HCT116 (cell line): Measurements from ENCODE around the gene GREM2. TPM values are rescaled to one million over a fixed set of nuclear protein-coding genes. Genes with fewer than 3 reads are reported as not detected.

Experiments
- ATAC-seq: fragments of 200-7000 bp; cut with Tn5 transposase; 2 replicates; pipeline ENCODE4 v1.9.1; 2020; ENCODE audit warnings: mild to moderate bottlenecking, moderate library complexity
- BruUV-seq: library from RNA; stranded (reverse); fragments of 400-500 nt; replicated peaks from 2 replicates; lab custom pipeline; 2021; lab: Mats Ljungman, UMichigan
- CTCF ChIA-PET: fragments of 300-600 bp; sonication (Branson Sonifier 250); formaldehyde crosslinking; loops from one replicate; lab custom pipeline; 2021; ENCODE audit warnings: antibody characterized with exemption; lab: Charles Lee
- POLR2A ChIA-PET: fragments of 300-600, 350-600 bp; sonication (Branson Sonifier 250); formaldehyde crosslinking; loops from one replicate; lab custom pipeline; 2021; ENCODE audit warnings: antibody characterized with exemption; lab: Charles Lee
- RAD21 ChIA-PET, 2 experiments: fragments of 300-600 bp; sonication (Branson Sonifier 250); formaldehyde crosslinking; loops; one replicate each; lab custom pipeline; 2023; ENCODE audit warnings: low total read pairs in 2 of 2; ENCODE audit not compliant: uncharacterized antibody in 2 of 2, unreplicated experiment in 2 of 2, low non-redundant PET in 1 of 2; lab: Charles Lee
- DNase-seq: peaks from one replicate; pipeline ENCODE4 v3.0.0-alpha.2; 2010; ENCODE audit warnings: low read depth, low spot score
- H2AFZ ChIP-seq: fragments of 200-600 bp; shearing (Covaris generic), sonication (generic); 2 replicates; pipeline ENCODE4 v1.6.1; 2017; ENCODE audit warnings: low read depth, mixed run types, mixed read lengths, antibody characterized with exemption, low read length; ENCODE audit not compliant: poor library complexity, severe bottlenecking
- H3K27ac ChIP-seq: 2 replicates; pipeline ENCODE4 v1.5.1; 2012; ENCODE audit warnings: low read depth, low read length
- H3K27me3 ChIP-seq: fragments of 200-600 bp; sonication (generic); 2 replicates; pipeline ENCODE4 v1.6.1; 2016; ENCODE audit warnings: mixed run types, low read length, mixed read lengths; ENCODE audit not compliant: insufficient read depth
- H3K36me3 ChIP-seq, 2 experiments: fragments of 200-500 bp in 1 of 2; fragments of 200-600 bp in 1 of 2; sonication (Bioruptor generic) in 1 of 2; sonication (generic) in 1 of 2; 2 replicates each; pipeline versions ENCODE4 v1.5.1 to v1.6.1; 2014 to 2016; ENCODE audit warnings: low read length in 2 of 2, inconsistent platforms in 1 of 2, mixed read lengths in 1 of 2, mixed run types in 1 of 2; ENCODE audit not compliant: insufficient read depth in 2 of 2, control insufficient read depth in 1 of 2
- H3K4me1 ChIP-seq, 2 experiments: fragments of 200-600 bp in 1 of 2; sonication (generic) in 1 of 2; 2 replicates each; pipeline versions ENCODE4 v1.5.1 to v1.6.1; 2012 to 2017; ENCODE audit warnings: low read length in 2 of 2, inconsistent platforms in 1 of 2, mild to moderate bottlenecking in 1 of 2, mixed read lengths in 1 of 2, mixed run types in 1 of 2, moderate library complexity in 1 of 2; ENCODE audit not compliant: insufficient read depth in 2 of 2, control insufficient read depth in 1 of 2
- H3K4me2 ChIP-seq: fragments of 200-600 bp; sonication (generic); 2 replicates; pipeline ENCODE4 v1.6.1; 2017; ENCODE audit warnings: mixed run types, low read length, mixed read lengths
- H3K4me3 ChIP-seq, 2 experiments: fragments of 200-600 bp in 1 of 2; sonication (generic) in 1 of 2; replicated peaks in 1 of 2; 2 replicates each; pipeline ENCODE4 v1.5.1; 2011 to 2016; ENCODE audit warnings: low read length in 2 of 2, control low read depth in 1 of 2, low read depth in 1 of 2, mild to moderate bottlenecking in 1 of 2, mixed read lengths in 1 of 2, mixed run types in 1 of 2
- H3K79me2 ChIP-seq: fragments of 200-600 bp; sonication (generic); 2 replicates; pipeline ENCODE4 v1.6.1; 2017; ENCODE audit warnings: mild to moderate bottlenecking, mixed run types, low read length, moderate library complexity, mixed read lengths; ENCODE audit not compliant: insufficient read depth
- H3K9ac ChIP-seq: fragments of 200-600 bp; sonication (generic); 2 replicates; pipeline ENCODE4 v1.6.1; 2016; ENCODE audit warnings: low read length, mixed read lengths
- H3K9me2 ChIP-seq: fragments of 200-600 bp; sonication (generic), shearing (Covaris generic); 2 replicates; pipeline ENCODE4 v1.6.1; 2017; ENCODE audit warnings: mixed run types, mild to moderate bottlenecking, moderate library complexity; ENCODE audit not compliant: insufficient read depth
- H3K9me3 ChIP-seq, 2 experiments: fragments of 200-500 bp in 1 of 2; fragments of 200-600 bp in 1 of 2; sonication (Bioruptor generic) in 1 of 2; sonication (generic) in 1 of 2; 2 replicates each; pipeline ENCODE4 v1.6.1; 2014 to 2017; ENCODE audit warnings: low read length in 2 of 2, mixed read lengths in 2 of 2, inconsistent platforms in 1 of 2, low read depth in 1 of 2, mild to moderate bottlenecking in 1 of 2, mixed run types in 1 of 2, moderate library complexity in 1 of 2; ENCODE audit not compliant: control insufficient read depth in 1 of 2, insufficient read depth in 1 of 2
- H4K20me1 ChIP-seq: fragments of 200-600 bp; sonication (generic), shearing (Covaris generic); 2 replicates; pipeline ENCODE4 v1.6.1; 2017; ENCODE audit warnings: mixed run types, mild to moderate bottlenecking, moderate library complexity; ENCODE audit not compliant: insufficient read depth
- EGR1 ChIP-seq: IDR thresholded peaks from 2 replicates; pipeline ENCODE4 v1.6.1; 2012; ENCODE audit warnings: low read depth
- ELF1 ChIP-seq: IDR thresholded peaks from 2 replicates; pipeline ENCODE4 v1.6.1; 2012; ENCODE audit warnings: low read depth, borderline replicate concordance
- EZH2 ChIP-seq: fragments of 200-600 bp; sonication (generic); IDR thresholded peaks from 2 replicates; pipeline ENCODE4 v1.6.1; 2017; ENCODE audit warnings: antibody characterized with exemption, mixed run types
- JUND ChIP-seq: IDR thresholded peaks from 2 replicates; pipeline ENCODE4 v1.6.1; 2012
- POLR2A ChIP-seq: IDR thresholded peaks from 2 replicates; pipeline ENCODE4 v1.7.0; 2011; ENCODE audit warnings: borderline replicate concordance; ENCODE audit not compliant: insufficient read depth, insufficient read length; ENCODE audit errors: extremely low read depth
- RAD21 ChIP-seq: IDR thresholded peaks from 2 replicates; pipeline ENCODE4 v1.6.1; 2012; ENCODE audit warnings: low read depth, mild to moderate bottlenecking
- SP1 ChIP-seq: IDR thresholded peaks from 2 replicates; pipeline ENCODE4 v1.6.1; 2012; ENCODE audit warnings: low read depth
- SRF ChIP-seq: IDR thresholded peaks from 2 replicates; pipeline ENCODE4 v1.6.1; 2012; ENCODE audit warnings: low read depth
- YY1 ChIP-seq: IDR thresholded peaks from 2 replicates; pipeline ENCODE4 v1.6.1; 2011; ENCODE audit warnings: low read length, low read depth, moderate library complexity, mild to moderate bottlenecking; ENCODE audit not compliant: insufficient replicate concordance; ENCODE audit errors: extremely low read depth
- ZFX ChIP-seq: fragments of 450-650 bp; IDR thresholded peaks from 2 replicates; pipeline ENCODE4 v1.6.1; 2017
- intact Hi-C: fragments of 100-400 bp; cut with micrococcal nuclease; formaldehyde crosslinking; loops from 2 replicates; pipeline ENCODE4 v1.10.0; 2022
- total RNA-seq: library from RNA; stranded (reverse); gene quantifications from one replicate; pipeline ENCODE4 v1.2.1, GENCODE V29; 2021; ENCODE audit not compliant: unreplicated experiment
- TF ChIP-seq, protein P1 (sequence below), 3 experiments: fragments of 200-600 bp in 1 of 3; sonication (generic) in 1 of 3; IDR thresholded peaks in 2 of 3; conservative IDR thresholded peaks in 1 of 3; 2 replicates each; pipeline ENCODE4 v1.5.1; 2012 to 2017; ENCODE audit warnings: low read depth in 2 of 3, low read length in 2 of 3, antibody characterized with exemption in 1 of 3, borderline replicate concordance in 1 of 3, control low read depth in 1 of 3, mild to moderate bottlenecking in 1 of 3, mixed read lengths in 1 of 3, mixed run types in 1 of 3, moderate library complexity in 1 of 3; ENCODE audit not compliant: insufficient read depth in 1 of 3
- TF ChIP-seq, protein P2 (sequence below): IDR thresholded peaks from 2 replicates; pipeline ENCODE4 v1.6.1; 2012
- TF ChIP-seq, protein P3 (sequence below): IDR thresholded peaks from 2 replicates; pipeline ENCODE4 v1.6.1; 2011; ENCODE audit warnings: mild to moderate bottlenecking, low read length, moderate library complexity; ENCODE audit not compliant: insufficient replicate concordance; ENCODE audit errors: extremely low read depth

The GREM2 gene
- total RNA-seq, 1 experiment from 2014 or later: not detected

DNA sequence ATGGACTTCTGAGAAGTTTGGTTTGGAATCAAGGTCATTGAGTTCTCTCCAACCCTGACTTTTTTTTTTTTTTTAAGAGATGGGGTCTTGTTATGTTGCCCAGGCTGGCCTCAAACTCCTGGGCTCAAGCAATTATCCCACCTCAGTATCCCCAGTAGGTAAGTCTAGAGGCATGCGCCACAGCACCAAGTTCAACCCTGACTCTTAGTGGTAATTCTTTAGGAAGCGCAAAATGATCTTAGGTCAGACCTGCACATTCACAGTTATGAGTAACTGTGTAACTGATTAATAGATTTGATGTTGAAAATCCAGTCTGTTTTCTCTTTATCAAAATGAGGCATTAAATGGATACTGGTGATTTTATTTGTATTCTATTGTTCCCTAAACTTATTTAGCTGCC lies 95.9 kb downstream of the GREM2 start:
- H3K4me1 ChIP-seq: no peaks in the 10 kb centered on the region
- no TSS peak for BruUV-seq
- DNase-seq: no peak

DNA sequence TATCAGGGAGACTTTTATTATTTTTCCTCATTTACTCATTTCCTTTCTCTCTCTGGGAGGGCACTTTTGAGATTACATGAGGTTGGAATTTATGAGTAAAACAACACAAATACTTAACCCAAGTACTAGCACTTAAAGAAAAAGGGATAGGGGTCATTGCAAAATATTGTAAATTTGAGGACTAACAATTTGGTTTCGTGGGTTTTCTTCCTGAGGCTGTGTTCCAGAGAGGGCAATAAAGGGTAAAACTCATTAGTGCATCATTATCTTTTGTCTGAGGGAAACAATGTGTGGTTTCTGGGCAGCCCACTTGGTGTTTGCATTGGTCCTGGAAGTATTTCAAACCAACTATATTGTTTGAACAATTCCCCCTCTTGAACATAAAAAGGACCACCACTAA lies 96.5 kb downstream of the GREM2 start:
- H3K9me3 ChIP-seq: no peaks in the 10 kb centered on the region; a peak in 2 of 4 replicates
- POLR2A ChIA-PET: no interaction called here
- H3K9me2 ChIP-seq: no peaks in the 10 kb centered on the region
- BruUV-seq: no TSS peak
- no peak for DNase-seq
- RAD21 ChIA-PET: no interaction called here
- H3K4me3 ChIP-seq: no peak overlapping the region
- no peak overlapping the region for H3K4me2 ChIP-seq
- no peaks in the 10 kb centered on the region for H3K79me2 ChIP-seq
- no peak overlapping the region for H2AFZ ChIP-seq
- no peaks in the 10 kb centered on the region for H4K20me1 ChIP-seq
- no peaks in the 10 kb centered on the region for H3K36me3 ChIP-seq
- intact Hi-C loops: no loop called here
- no peak overlapping the region for H3K27ac ChIP-seq
- no peak for ATAC-seq
- H3K27me3 ChIP-seq: no peaks in the 10 kb centered on the region
- H3K4me1 ChIP-seq: no peaks in the 10 kb centered on the region
- no peak for TF ChIP-seq EGR1
- TF ChIP-seq, protein P1, sequence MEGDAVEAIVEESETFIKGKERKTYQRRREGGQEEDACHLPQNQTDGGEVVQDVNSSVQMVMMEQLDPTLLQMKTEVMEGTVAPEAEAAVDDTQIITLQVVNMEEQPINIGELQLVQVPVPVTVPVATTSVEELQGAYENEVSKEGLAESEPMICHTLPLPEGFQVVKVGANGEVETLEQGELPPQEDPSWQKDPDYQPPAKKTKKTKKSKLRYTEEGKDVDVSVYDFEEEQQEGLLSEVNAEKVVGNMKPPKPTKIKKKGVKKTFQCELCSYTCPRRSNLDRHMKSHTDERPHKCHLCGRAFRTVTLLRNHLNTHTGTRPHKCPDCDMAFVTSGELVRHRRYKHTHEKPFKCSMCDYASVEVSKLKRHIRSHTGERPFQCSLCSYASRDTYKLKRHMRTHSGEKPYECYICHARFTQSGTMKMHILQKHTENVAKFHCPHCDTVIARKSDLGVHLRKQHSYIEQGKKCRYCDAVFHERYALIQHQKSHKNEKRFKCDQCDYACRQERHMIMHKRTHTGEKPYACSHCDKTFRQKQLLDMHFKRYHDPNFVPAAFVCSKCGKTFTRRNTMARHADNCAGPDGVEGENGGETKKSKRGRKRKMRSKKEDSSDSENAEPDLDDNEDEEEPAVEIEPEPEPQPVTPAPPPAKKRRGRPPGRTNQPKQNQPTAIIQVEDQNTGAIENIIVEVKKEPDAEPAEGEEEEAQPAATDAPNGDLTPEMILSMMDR (IDR thresholded peaks at IDR 0.05 in 2 of 3, conservative IDR thresholded peaks at IDR 0.05 in 1 of 3; ENCODE audit: borderline replicate concordance in 1 of 3, insufficient read depth in 1 of 3, low read depth in 2 of 3, low read length in 2 of 3): no peak
- no peak for TF ChIP-seq YY1
- TF ChIP-seq SRF: no peak
- no peak for TF ChIP-seq POLR2A
- TF ChIP-seq, protein P2, sequence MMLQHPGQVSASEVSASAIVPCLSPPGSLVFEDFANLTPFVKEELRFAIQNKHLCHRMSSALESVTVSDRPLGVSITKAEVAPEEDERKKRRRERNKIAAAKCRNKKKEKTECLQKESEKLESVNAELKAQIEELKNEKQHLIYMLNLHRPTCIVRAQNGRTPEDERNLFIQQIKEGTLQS: no peak
- TF ChIP-seq SP1: no peak
- CTCF ChIA-PET: no interaction called here
- no peak overlapping the region for H3K9ac ChIP-seq

More for the DNA sequence above, 95.9 kb downstream of the GREM2 start:
- H3K9ac ChIP-seq: no peak overlapping the region
- intact Hi-C loops: no loop called here
- TF ChIP-seq EZH2 (no peak), ZFX (no peak), ELF1 (no peak), RAD21 (no peak), JUND (no peak)
- TF ChIP-seq, protein P3, sequence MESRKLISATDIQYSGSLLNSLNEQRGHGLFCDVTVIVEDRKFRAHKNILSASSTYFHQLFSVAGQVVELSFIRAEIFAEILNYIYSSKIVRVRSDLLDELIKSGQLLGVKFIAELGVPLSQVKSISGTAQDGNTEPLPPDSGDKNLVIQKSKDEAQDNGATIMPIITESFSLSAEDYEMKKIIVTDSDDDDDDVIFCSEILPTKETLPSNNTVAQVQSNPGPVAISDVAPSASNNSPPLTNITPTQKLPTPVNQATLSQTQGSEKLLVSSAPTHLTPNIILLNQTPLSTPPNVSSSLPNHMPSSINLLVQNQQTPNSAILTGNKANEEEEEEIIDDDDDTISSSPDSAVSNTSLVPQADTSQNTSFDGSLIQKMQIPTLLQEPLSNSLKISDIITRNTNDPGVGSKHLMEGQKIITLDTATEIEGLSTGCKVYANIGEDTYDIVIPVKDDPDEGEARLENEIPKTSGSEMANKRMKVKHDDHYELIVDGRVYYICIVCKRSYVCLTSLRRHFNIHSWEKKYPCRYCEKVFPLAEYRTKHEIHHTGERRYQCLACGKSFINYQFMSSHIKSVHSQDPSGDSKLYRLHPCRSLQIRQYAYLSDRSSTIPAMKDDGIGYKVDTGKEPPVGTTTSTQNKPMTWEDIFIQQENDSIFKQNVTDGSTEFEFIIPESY: no peak
- TF ChIP-seq, all 23 proteins: peak for 0
- Histone ChIP-seq H3K27ac (no peak overlapping the region), H3K4me2 (no peak overlapping the region), H3K9me2 (no peaks in the 10 kb centered on the region), H3K9me3 (no peaks in the 10 kb centered on the region; a peak in 2 of 4 replicates), H3K36me3 (no peaks in the 10 kb centered on the region), H4K20me1 (no peaks in the 10 kb centered on the region), H2AFZ (no peak overlapping the region), H3K4me3 (no peak overlapping the region), H3K27me3 (no peaks in the 10 kb centered on the region), H3K79me2 (no peaks in the 10 kb centered on the region)
- RAD21 ChIA-PET: no interaction called here
- CTCF ChIA-PET: no interaction called here
- POLR2A ChIA-PET: no interaction called here
- ATAC-seq: no peak
